ENCODE measurements around the gene CTSZ.

The CTSZ gene

DNA sequence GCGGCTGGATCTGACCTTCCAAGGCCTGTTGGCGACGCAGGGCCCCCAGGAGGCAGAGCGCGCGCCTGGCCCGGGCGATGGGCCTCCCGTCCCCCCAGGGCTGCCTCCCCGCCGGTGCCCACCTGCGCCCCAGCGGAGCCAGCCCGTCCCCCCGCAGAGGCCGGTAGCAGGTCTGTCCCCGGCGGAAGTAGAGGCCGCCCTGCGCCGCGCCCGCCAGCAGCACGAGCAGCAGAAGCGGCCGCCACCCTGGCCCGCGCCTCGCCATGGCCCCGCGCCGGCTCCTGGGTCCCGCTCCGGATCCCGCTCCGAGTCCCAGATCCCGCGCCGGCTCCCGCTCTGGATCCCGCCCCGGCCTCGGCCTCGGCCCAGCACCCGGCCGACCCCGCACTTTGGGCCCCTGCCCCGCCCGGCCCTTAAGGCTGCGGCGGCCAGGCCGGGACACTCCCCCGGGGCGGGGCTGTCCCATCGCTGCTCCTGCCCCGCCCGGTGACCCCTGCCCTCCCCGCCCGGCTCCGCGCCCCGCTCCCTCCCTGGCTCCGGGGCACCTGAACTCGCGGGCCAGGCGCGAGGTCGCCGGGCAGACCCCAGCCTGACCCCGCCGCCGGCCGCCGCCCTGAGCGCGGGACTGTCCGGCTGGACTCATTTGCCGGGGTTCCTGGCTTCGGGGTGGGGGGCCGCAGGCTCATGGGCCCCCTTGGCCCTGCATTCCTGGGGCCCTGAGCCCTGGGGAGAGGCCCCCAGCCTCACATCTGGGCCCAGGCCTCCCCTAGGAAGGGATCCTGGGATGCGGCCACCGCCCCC is at the start of gene CTSZ:
CTSZ (minus strand) TSS at position 391 of the 801 bp plus-strand sequence; CDS start at position 265, 126 bp downstream.
- peak; percentile 23 for DNase-seq (ENCODE audit: low read depth)
- peak within 1 kb of the TSS; percentile 61 for H3K4me3 ChIP-seq (ENCODE audit: low read depth, low read length)
- TF ChIP-seq, protein P1, sequence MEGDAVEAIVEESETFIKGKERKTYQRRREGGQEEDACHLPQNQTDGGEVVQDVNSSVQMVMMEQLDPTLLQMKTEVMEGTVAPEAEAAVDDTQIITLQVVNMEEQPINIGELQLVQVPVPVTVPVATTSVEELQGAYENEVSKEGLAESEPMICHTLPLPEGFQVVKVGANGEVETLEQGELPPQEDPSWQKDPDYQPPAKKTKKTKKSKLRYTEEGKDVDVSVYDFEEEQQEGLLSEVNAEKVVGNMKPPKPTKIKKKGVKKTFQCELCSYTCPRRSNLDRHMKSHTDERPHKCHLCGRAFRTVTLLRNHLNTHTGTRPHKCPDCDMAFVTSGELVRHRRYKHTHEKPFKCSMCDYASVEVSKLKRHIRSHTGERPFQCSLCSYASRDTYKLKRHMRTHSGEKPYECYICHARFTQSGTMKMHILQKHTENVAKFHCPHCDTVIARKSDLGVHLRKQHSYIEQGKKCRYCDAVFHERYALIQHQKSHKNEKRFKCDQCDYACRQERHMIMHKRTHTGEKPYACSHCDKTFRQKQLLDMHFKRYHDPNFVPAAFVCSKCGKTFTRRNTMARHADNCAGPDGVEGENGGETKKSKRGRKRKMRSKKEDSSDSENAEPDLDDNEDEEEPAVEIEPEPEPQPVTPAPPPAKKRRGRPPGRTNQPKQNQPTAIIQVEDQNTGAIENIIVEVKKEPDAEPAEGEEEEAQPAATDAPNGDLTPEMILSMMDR (conservative IDR thresholded peaks at IDR 0.05; ENCODE audit: low read depth, low read length) = no peak

DNA sequence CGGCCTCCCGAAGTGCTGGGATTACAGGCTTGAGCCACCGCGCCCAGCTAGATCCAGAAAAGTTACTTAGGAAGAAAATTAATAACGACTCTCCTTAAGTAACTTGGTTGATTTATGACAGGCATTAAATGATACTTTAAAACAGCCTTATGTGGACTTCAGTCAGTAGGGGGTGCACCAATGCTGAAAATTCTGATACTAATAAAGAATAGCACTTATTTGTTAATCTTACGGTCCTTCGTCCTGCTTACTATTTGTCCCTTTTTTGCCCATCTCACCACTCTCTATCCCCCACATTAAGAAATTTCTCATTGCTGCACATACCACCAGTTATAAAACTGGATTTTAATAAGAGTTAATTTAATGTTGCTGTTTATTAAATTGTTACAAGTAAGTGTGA is 48.2 kb upstream of the CTSZ start:
- DNase-seq (ENCODE audit: low read depth) = peak; percentile 55
- TF ChIP-seq, protein P1 (conservative IDR thresholded peaks at IDR 0.05; ENCODE audit: low read depth, low read length) = peak; percentile 54
- no peak overlapping the region for H3K4me3 ChIP-seq (ENCODE audit: low read depth, low read length)

DNA sequence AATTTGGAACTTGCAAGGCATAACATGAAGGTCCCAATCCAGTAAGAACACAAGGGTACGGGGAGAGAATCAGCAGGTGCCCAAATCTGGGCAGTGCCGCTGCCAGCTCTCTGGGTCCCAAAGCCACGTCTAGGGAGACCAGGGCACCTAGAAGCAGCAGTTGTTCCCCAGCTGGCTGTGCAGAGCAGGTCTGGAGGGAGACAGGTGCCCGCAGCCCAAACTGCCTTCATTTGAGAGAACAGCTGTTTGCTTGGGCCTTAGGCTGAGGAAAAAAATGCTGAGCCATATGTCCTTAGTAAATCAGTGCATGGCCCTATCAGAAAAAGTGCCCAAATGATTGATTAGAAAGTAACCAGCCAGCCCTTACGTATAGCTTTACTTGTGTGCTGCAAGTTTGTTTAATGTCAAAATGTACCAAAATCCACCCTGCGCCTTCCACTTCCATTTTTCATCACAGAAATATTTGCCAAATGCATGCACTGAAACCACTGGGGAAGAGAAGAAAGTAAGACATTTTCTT is 44.7 kb upstream of the CTSZ start:
- DNase-seq (ENCODE audit: low read depth) = no peak
- TF ChIP-seq, protein P1 (conservative IDR thresholded peaks at IDR 0.05; ENCODE audit: low read depth, low read length) = no peak
- no peak overlapping the region for H3K4me3 ChIP-seq (ENCODE audit: low read depth, low read length)

DNA sequence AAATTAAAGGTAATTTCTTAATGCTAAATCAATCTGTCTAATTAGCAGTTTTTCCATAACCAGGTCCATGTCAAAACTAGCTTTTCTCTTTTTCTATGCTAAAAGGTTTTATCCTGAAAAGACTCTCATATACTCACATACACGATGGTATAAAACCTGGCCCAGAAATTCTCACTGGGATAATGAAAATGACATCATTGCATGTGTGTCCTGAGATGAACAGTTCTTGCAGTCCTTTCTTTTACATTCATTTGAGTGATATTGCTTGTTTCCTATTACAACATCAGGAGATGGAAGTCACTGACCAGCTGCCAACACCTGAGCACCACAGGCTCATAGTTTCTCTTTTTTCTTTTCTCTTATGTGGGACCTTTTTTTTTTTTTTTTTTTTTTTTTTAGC is 43.4 kb upstream of the CTSZ start:
- DNase-seq (ENCODE audit: low read depth) = no peak
- TF ChIP-seq, protein P1 (conservative IDR thresholded peaks at IDR 0.05; ENCODE audit: low read depth, low read length) = no peak
- no peak overlapping the region for H3K4me3 ChIP-seq (ENCODE audit: low read depth, low read length)

DNA sequence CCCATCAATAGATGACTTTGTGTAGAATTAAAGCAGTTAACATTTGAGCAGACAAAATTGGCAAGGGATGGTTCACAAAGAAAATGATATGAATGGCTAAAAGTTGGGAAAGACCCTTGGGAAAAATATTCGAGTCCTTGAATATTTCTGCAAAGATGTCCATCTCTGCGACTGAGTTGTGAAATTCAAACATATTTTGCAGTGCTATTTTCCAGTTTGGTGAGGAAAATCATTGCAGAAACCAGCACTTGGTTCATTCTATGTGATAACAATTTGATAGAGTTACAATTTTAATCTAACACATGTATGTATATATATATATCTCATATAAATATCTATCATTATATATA is 41.6 kb upstream of the CTSZ start:
- no peak overlapping the region for H3K4me3 ChIP-seq (ENCODE audit: low read depth, low read length)
- TF ChIP-seq, protein P1 (conservative IDR thresholded peaks at IDR 0.05; ENCODE audit: low read depth, low read length) = no peak
- no peak for DNase-seq (ENCODE audit: low read depth)

DNA sequence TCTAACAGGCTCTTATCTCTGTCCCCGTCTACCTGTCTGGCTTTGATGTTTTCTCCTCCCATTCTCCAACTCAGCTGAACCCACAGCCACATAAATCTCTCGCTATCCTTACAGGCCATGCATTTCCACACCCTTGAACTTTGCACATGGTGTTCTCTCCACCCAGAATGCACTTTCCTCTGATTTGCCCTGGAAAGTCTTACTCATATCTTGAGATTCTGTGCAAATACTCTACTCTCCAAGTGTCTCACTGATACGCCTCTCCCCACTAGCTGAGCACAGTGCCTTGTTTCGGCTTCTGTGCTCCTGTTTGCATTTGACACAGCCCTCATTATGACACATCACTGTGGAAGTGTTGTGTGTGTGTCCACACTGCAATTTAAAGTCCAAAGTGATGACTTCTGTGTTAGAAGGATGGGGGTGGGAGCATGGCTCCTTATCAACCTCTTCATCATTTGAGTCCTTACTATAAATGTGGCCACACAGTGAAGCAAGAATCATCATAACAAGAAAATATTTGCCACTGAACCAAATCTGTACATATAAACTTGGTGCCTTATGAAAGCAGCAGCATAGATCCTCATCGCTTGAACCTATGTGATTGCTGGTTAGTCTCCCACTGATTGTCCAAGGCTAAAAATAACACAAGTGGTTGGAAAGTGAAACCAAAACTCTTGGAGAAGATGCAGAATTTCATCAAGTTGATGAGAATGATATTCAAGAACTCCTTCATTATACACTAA is 41.1 kb upstream of the CTSZ start:
- H3K4me3 ChIP-seq (ENCODE audit: low read depth, low read length) = no peak overlapping the region
- DNase-seq (ENCODE audit: low read depth) = peak; percentile 54
- TF ChIP-seq, protein P1 (conservative IDR thresholded peaks at IDR 0.05; ENCODE audit: low read depth, low read length) = no peak
